ENCODE results near the gene ID1. TPM values are rescaled to one million over a fixed set of nuclear protein-coding genes. Genes with fewer than 3 reads are reported as not detected.

ID1 gene
- total and polyA plus RNA-seq, 2 of the 13 experiments (the other 11 are each of a cell fraction or from before 2014, with no cell fraction given) = 320 to 419 TPM

DNA sequence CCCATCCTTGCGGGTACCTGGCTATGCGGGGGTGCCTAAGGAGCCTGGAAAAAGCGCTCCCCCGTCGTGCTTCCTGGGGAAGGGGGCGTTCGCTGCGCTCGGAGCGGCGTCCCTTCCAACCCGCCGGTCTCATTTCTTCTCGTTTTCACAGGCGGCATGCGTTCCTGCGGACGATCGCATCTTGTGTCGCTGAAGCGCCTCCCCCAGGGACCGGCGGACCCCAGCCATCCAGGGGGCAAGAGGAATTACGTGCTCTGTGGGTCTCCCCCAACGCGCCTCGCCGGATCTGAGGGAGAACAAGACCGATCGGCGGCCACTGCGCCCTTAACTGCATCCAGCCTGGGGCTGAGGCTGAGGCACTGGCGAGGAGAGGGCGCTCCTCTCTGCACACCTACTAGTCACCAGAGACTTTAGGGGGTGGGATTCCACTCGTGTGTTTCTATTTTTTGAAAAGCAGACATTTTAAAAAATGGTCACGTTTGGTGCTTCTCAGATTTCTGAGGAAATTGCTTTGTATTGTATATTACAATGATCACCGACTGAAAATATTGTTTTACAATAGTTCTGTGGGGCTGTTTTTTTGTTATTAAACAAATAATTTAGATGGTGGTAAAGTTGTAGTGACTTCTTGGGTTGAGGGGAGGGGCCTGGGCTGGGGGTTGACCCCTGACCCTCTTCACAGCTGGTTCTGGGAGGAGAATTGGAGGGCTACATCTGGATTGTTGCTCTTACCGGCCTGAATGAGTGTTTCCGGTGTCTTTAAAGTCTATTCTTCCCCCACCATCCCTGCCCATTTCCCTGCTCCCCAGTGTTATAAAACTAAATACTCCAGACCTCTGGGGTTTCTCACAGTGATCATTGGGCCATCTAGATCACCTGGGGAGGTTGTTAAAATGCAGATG, 1.1 kb downstream of the ID1 start (continued):
- TF ChIP-seq, protein P1, sequence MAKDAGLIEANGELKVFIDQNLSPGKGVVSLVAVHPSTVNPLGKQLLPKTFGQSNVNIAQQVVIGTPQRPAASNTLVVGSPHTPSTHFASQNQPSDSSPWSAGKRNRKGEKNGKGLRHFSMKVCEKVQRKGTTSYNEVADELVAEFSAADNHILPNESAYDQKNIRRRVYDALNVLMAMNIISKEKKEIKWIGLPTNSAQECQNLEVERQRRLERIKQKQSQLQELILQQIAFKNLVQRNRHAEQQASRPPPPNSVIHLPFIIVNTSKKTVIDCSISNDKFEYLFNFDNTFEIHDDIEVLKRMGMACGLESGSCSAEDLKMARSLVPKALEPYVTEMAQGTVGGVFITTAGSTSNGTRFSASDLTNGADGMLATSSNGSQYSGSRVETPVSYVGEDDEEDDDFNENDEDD (CRISPR knock-in tag; IDR thresholded peaks at IDR 0.05; ENCODE audit: borderline replicate concordance) = no peak
- TF ChIP-seq ZNF367 (CRISPR knock-in tag; IDR thresholded peaks at IDR 0.05; ENCODE audit: borderline replicate concordance) (0 out of 2 replicates have a peak, but pooled peaks have one; percentile 43), ATF7-NPFF (CRISPR knock-in tag; IDR thresholded peaks at IDR 0.05; ENCODE audit: low read depth) (peak; percentile 49; the same call in 1 of the 2 replicates), ZNF207 (IDR thresholded peaks at IDR 0.05; ENCODE audit: borderline replicate concordance) (no peak), ZNF746 (CRISPR knock-in tag; IDR thresholded peaks at IDR 0.05) (peak; percentile 38; the same call in 1 of the 2 replicates), TBL1XR1 (IDR thresholded peaks at IDR 0.05; ENCODE audit: borderline replicate concordance, low read length, partially characterized antibody) (peak; percentile 42), ZMYM4 (CRISPR knock-in tag; IDR thresholded peaks at IDR 0.05) (no peak), ZNF674 (CRISPR knock-in tag; IDR thresholded peaks at IDR 0.05; ENCODE audit: low read depth) (no peak), ZNF607 (CRISPR knock-in tag; IDR thresholded peaks at IDR 0.05; ENCODE audit: borderline replicate concordance) (0 out of 2 replicates have a peak, but pooled peaks have one; percentile 11), PREB (CRISPR knock-in tag; IDR thresholded peaks at IDR 0.05) (peak; percentile 78; the same call in 1 of the 2 replicates), CBFB (CRISPR knock-in tag; IDR thresholded peaks at IDR 0.05) (0 out of 2 replicates have a peak, but pooled peaks have one; percentile 41), ZNF235 (CRISPR knock-in tag; IDR thresholded peaks at IDR 0.05; ENCODE audit: borderline replicate concordance) (0 out of 2 replicates have a peak, but pooled peaks have one; percentile 2), TEAD3 (CRISPR knock-in tag; optimal IDR thresholded peaks at IDR 0.05; ENCODE audit: borderline replicate concordance) (no peak), HOXA7 (CRISPR knock-in tag; IDR thresholded peaks at IDR 0.05) (peak; percentile 64; the same call in 1 of the 2 replicates), PHB2 (IDR thresholded peaks at IDR 0.05; ENCODE audit: partially characterized antibody) (no peak), ZNF274 (CRISPR knock-in tag; IDR thresholded peaks at IDR 0.05) (no peak), HNRNPH1 (optimal IDR thresholded peaks at IDR 0.05; ENCODE audit: low read depth, low read length) (peak; percentile 33), ELF3 (CRISPR knock-in tag; IDR thresholded peaks at IDR 0.05) (no peak), ZNF180 (CRISPR knock-in tag; IDR thresholded peaks at IDR 0.05; ENCODE audit: borderline replicate concordance, low read depth) (0 out of 2 replicates have a peak, but pooled peaks have one; percentile 38), RFXANK (CRISPR knock-in tag; IDR thresholded peaks at IDR 0.05) (no peak), CTCF (CRISPR knock-in tag; IDR thresholded peaks at IDR 0.05) (peak; percentile 26)
- TF ChIP-seq, protein P2, sequence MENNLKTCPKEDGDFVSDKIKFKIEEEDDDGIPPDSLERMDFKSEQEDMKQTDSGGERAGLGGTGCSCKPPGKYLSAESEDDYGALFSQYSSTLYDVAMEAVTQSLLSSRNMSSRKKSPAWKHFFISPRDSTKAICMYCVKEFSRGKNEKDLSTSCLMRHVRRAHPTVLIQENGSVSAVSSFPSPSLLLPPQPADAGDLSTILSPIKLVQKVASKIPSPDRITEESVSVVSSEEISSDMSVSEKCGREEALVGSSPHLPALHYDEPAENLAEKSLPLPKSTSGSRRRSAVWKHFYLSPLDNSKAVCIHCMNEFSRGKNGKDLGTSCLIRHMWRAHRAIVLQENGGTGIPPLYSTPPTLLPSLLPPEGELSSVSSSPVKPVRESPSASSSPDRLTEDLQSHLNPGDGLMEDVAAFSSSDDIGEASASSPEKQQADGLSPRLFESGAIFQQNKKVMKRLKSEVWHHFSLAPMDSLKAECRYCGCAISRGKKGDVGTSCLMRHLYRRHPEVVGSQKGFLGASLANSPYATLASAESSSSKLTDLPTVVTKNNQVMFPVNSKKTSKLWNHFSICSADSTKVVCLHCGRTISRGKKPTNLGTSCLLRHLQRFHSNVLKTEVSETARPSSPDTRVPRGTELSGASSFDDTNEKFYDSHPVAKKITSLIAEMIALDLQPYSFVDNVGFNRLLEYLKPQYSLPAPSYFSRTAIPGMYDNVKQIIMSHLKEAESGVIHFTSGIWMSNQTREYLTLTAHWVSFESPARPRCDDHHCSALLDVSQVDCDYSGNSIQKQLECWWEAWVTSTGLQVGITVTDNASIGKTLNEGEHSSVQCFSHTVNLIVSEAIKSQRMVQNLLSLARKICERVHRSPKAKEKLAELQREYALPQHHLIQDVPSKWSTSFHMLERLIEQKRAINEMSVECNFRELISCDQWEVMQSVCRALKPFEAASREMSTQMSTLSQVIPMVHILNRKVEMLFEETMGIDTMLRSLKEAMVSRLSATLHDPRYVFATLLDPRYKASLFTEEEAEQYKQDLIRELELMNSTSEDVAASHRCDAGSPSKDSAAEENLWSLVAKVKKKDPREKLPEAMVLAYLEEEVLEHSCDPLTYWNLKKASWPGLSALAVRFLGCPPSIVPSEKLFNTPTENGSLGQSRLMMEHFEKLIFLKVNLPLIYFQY (CRISPR knock-in tag; IDR thresholded peaks at IDR 0.05; ENCODE audit: borderline replicate concordance) = no peak

All from HepG2 (cell line).